ENCODE data around the gene KIN. TPM values are rescaled to one million over a fixed set of nuclear protein-coding genes. Genes with fewer than 3 reads are reported as not detected.

KIN gene
- total RNA-seq, 2 donors from 2014 or later, result 10.9 to 11.6 TPM

GRCh38 chr10:7808686-7809267 lies 21.0 kb upstream of the KIN start:
- no peak for DNase-seq
- Histone ChIP-seq H3K4me1 (no peaks in the 10 kb centered on the region), H3K27me3 (no peaks in the 10 kb centered on the region), H3K9me3 (no peaks in the 10 kb centered on the region), H3K4me3 (no peak overlapping the region), H3K36me3 (peaks cover 18% of the 10 kb centered on the region), H3K9ac (ENCODE audit: low read depth in 2 of 2, low read length in 2 of 2) (no peak overlapping the region), H3K27ac (no peak overlapping the region)
- intact Hi-C loops (cut with DNase I), result no loop called here
- TF ChIP-seq CTCF (IDR thresholded peaks at IDR 0.05), result no peak

- Histone ChIP-seq H3K36me3 (peaks cover 39% of the 10 kb centered on the region), H3K27me3 (no peaks in the 10 kb centered on the region), H3K9me3 (no peaks in the 10 kb centered on the region), H3K27ac (no peak overlapping the region), H3K4me3 (no peak overlapping the region), H3K9ac (ENCODE audit: low read depth in 2 of 2, low read length in 2 of 2) (no peak overlapping the region), H3K4me1 (no peaks in the 10 kb centered on the region)
- no peak for DNase-seq
- TF ChIP-seq CTCF (IDR thresholded peaks at IDR 0.05), result no peak
- intact Hi-C loops (cut with DNase I), result no loop called here
Measured at GRCh38 chr10:7804741-7805140, 16.9 kb upstream of the KIN start.

DNA sequence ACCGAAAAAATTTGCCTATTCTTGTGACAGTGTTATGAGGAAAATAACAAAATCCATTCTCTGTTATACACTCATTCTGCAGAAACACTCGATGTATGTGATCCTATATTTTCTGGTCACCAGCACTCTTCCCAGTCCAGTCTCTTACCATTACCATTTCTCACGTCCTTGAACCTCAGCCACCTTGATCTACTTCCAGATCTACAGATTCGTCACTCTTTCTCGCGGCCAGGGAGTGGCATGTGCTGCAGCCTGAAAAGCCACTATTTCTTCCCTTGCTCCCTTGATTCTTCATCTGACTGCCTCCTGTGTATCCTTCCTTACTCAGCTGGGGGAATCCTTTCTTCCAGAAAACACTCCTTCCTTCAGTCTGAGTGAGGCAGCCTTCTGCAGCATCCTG lies 16.4 kb upstream of the KIN start:
- Histone ChIP-seq H3K4me1 (no peaks in the 10 kb centered on the region), H3K4me3 (no peak overlapping the region), H3K27ac (no peak overlapping the region), H3K27me3 (no peaks in the 10 kb centered on the region), H3K9me3 (no peaks in the 10 kb centered on the region), H3K36me3 (peaks cover 44% of the 10 kb centered on the region), H3K9ac (ENCODE audit: low read depth in 2 of 2, low read length in 2 of 2) (no peak overlapping the region)
- no peak for TF ChIP-seq CTCF (IDR thresholded peaks at IDR 0.05)
- intact Hi-C loops (cut with DNase I), result no loop called here
- no peak for DNase-seq

DNA sequence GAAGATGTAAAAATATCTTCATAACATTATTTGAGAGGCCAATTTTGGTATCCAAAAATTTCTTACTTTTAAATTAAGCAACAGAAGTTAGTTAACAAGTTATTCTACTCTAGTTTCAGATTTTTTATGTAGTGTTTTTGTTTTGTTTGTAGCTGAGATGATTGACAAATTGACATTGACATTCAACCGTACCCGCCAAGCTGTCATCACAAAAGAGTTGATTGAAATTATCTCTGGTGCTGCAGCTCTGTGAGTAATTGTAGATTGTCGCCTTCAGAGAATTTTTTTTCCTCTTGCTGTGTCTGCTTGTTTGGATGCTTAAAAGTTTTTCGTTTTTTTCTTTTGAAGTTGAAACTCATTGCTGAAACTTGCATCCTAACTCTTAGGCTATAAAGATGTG lies 14.8 kb upstream of the KIN start:
- no peak for TF ChIP-seq CTCF (IDR thresholded peaks at IDR 0.05)
- peaks cover 46% of the 10 kb centered on the region for H3K36me3 ChIP-seq
- intact Hi-C loops (cut with DNase I), result no loop called here
- H3K4me3 ChIP-seq, result no peak overlapping the region
- no peak for DNase-seq
- H3K9me3 ChIP-seq, result no peaks in the 10 kb centered on the region
- H3K27ac ChIP-seq, result no peak overlapping the region
- H3K9ac ChIP-seq (ENCODE audit: low read depth in 2 of 2, low read length in 2 of 2), result no peak overlapping the region
- no peaks in the 10 kb centered on the region for H3K4me1 ChIP-seq
- H3K27me3 ChIP-seq, result no peaks in the 10 kb centered on the region

DNA sequence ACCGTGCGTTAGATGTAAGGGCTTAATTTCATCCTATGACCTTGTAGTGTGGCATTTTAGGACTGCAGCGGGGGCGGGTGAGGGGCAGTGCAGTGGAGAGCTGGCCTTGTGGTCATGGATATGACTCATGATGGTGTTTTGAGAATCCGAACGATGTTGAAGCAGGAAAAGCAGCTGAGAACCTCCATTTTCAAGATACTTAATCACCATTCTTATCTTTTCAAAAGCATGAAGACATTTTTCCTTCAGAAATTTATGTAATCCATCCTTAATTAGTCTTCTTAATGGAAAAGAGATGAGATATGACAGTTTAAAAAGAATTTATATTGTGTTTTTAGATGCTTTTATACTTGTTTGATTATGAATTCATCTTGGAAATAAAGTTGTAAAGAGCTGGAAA lies 9.8 kb upstream of the KIN start:
- no peak for DNase-seq
- Histone ChIP-seq H3K36me3 (peaks cover 26% of the 10 kb centered on the region), H3K9me3 (no peaks in the 10 kb centered on the region), H3K4me3 (no peak overlapping the region), H3K9ac (ENCODE audit: low read depth in 2 of 2, low read length in 2 of 2) (no peak overlapping the region), H3K4me1 (peaks cover under 1% of the 10 kb centered on the region), H3K27ac (no peak overlapping the region), H3K27me3 (no peaks in the 10 kb centered on the region)
- intact Hi-C loops (cut with DNase I), result no loop called here
- TF ChIP-seq CTCF (IDR thresholded peaks at IDR 0.05), result no peak
